NCI-H146 (cell line): ENCODE data around the gene CLIC6.

Source experiments
- DNase-seq: peaks from one replicate; lab custom pipeline; 2025; lab: John Stamatoyannopoulos, UW

Gene CLIC6

GRCh38 chr21:34728479-34728878 lies 59.7 kb downstream of the CLIC6 start:
- DNase-seq, result peak; percentile 73

- DNase-seq, result no peak
These were observed 61.4 kb downstream of the CLIC6 start for GRCh38 chr21:34730194-34730593.

- DNase-seq, result no peak
These were observed 62.1 kb downstream of the CLIC6 start for GRCh38 chr21:34730756-34731445.

GRCh38 chr21:34732388-34732821 lies 63.6 kb downstream of the CLIC6 start:
- no peak for DNase-seq

- DNase-seq, result no peak
These were observed 65.1 kb downstream of the CLIC6 start for GRCh38 chr21:34733852-34734251.

- DNase-seq, result no peak
These were observed 65.9 kb downstream of the CLIC6 start for GRCh38 chr21:34734696-34735095.

- DNase-seq, result no peak
These were observed 67.5 kb downstream of the CLIC6 start for GRCh38 chr21:34736116-34736874.

GRCh38 chr21:34737115-34737514 lies 68.3 kb downstream of the CLIC6 start:
- DNase-seq, result no peak

- DNase-seq, result no peak
These were observed 71.4 kb downstream of the CLIC6 start for GRCh38 chr21:34740198-34740597.

- DNase-seq, result no peak
These were observed 74.5 kb downstream of the CLIC6 start for GRCh38 chr21:34743285-34743684.

GRCh38 chr21:34743831-34744230 lies 75.0 kb downstream of the CLIC6 start:
- no peak for DNase-seq

- DNase-seq, result no peak
These were observed 76.0 kb downstream of the CLIC6 start for GRCh38 chr21:34744801-34745200.

GRCh38 chr21:34745557-34746255 lies 76.9 kb downstream of the CLIC6 start:
- peak; percentile 65 for DNase-seq

GRCh38 chr21:34748862-34749261 lies 80.1 kb downstream of the CLIC6 start:
- no peak for DNase-seq

- DNase-seq, result no peak
These were observed 86.2 kb downstream of the CLIC6 start for GRCh38 chr21:34754690-34755647.

GRCh38 chr21:34761758-34762330 lies 93.0 kb downstream of the CLIC6 start:
- DNase-seq, result no peak

GRCh38 chr21:34762786-34763185 lies 94.0 kb downstream of the CLIC6 start:
- no peak for DNase-seq

GRCh38 chr21:34764715-34765284 lies 96.0 kb downstream of the CLIC6 start:
- DNase-seq, result no peak

GRCh38 chr21:34765619-34766018 lies 96.8 kb downstream of the CLIC6 start:
- no peak for DNase-seq

GRCh38 chr21:34766862-34767261 lies 98.1 kb downstream of the CLIC6 start:
- no peak for DNase-seq
